ENCODE results near the gene NR2C1. TPM values are rescaled to one million over a fixed set of nuclear protein-coding genes. Genes with fewer than 3 reads are reported as not detected.
A peak's percentile ranks its signal among the peaks of the same experiment; 100 is the strongest.

The NR2C1 gene
- total and polyA plus RNA-seq, 2 donors (not counting 1 experiment from before 2014, with no cell fraction given): 31.2 to 53.9 TPM

- no CpG with 5 or more reads among the region's 4 CpGs for WGBS (ENCODE audit: insufficient coverage)
- H3K4me1 ChIP-seq (ENCODE audit: control insufficient read depth in 2 of 2, insufficient read depth in 2 of 2, low read length in 2 of 2): no peaks in the 10 kb centered on the region
- H3K9me3 Mint-ChIP-seq (ENCODE audit: insufficient read depth): no peaks in the 10 kb centered on the region
- H3K9me3 ChIP-seq (ENCODE audit: control extremely low read depth in 1 of 3, control insufficient read depth in 2 of 3, insufficient read depth in 1 of 3, low read length in 2 of 3): no peaks in the 10 kb centered on the region
- ChIA-PET POLR2A (no interaction called here), CTCF (interaction anchor here (0.9 to 6.4 kb wide), 9 partner anchors 28 to 1398 kb away, joined by 3 to 213 read pairs (median 5); partner anchors contain the start of genes FGD6 and VEZT)
- H3K4me3 Mint-ChIP-seq: no peak overlapping the region
- H2AFZ ChIP-seq (ENCODE audit: insufficient read depth, low read depth, low read length, poor library complexity, severe bottlenecking): no peak overlapping the region
- TF ChIP-seq CTCF (IDR thresholded peaks at IDR 0.05) (no peak), EZH2 (IDR thresholded peaks at IDR 0.05; ENCODE audit: borderline replicate concordance, insufficient read depth, low read depth, low read length, poor library complexity, severe bottlenecking) (no peak)
- no peaks in the 10 kb centered on the region for H3K27me3 Mint-ChIP-seq
- H3K79me2 ChIP-seq (ENCODE audit: control insufficient read depth, insufficient read depth, low read length): no peaks in the 10 kb centered on the region
- H3K27ac Mint-ChIP-seq: no peak overlapping the region
- H3K27me3 ChIP-seq (replicated peaks in 1 of 4; ENCODE audit: control extremely low read depth in 1 of 4, control insufficient read depth in 3 of 4, insufficient read depth in 4 of 4, low read length in 3 of 4): no peaks in the 10 kb centered on the region
- H3K4me2 ChIP-seq (replicated peaks; ENCODE audit: low read depth, low read length, poor library complexity, severe bottlenecking): no peak overlapping the region
- H3K4me3 ChIP-seq (ENCODE audit: control extremely low read depth in 1 of 5, extremely low read depth in 1 of 5, insufficient read depth in 1 of 5, low read depth in 2 of 5, low read length in 4 of 5): no peak overlapping the region
- DNase-seq (no peak), ATAC-seq (ENCODE audit: low read depth) (no peak)
- H4K20me1 ChIP-seq (ENCODE audit: control insufficient read depth, insufficient read depth, low read length, poor library complexity, severe bottlenecking): no peaks in the 10 kb centered on the region
- H3K27ac ChIP-seq (ENCODE audit: low read length in 2 of 2): no peak overlapping the region
- intact Hi-C loops (cut with micrococcal nuclease): loop anchor here (5.0 to 10.0 kb wide), 2 partner anchors 167 to 879 kb away; partner anchors contain the start of gene HAL
- H3K9ac ChIP-seq (ENCODE audit: low read length): no peak overlapping the region
- no peaks in the 10 kb centered on the region for H3K36me3 ChIP-seq (replicated peaks in 1 of 2; ENCODE audit: control extremely low read depth in 1 of 2, control insufficient read depth in 1 of 2, extremely low read depth in 1 of 2, insufficient read depth in 2 of 2, low read length in 1 of 2)
- H3K4me1 Mint-ChIP-seq: no peaks in the 10 kb centered on the region
Observed at GRCh38 chr12:95118138-95118787, 44.8 kb upstream of the NR2C1 start.

- no peak overlapping the region for H3K4me3 Mint-ChIP-seq
- H3K36me3 ChIP-seq (replicated peaks in 1 of 2; ENCODE audit: control extremely low read depth in 1 of 2, control insufficient read depth in 1 of 2, extremely low read depth in 1 of 2, insufficient read depth in 2 of 2, low read length in 1 of 2): no peaks in the 10 kb centered on the region
- no peaks in the 10 kb centered on the region for H3K9me3 Mint-ChIP-seq (ENCODE audit: insufficient read depth)
- no peaks in the 10 kb centered on the region for H3K9me3 ChIP-seq (ENCODE audit: control extremely low read depth in 1 of 3, control insufficient read depth in 2 of 3, insufficient read depth in 1 of 3, low read length in 2 of 3)
- H3K27ac ChIP-seq (ENCODE audit: low read length in 2 of 2): no peak overlapping the region
- no peak overlapping the region for H2AFZ ChIP-seq (ENCODE audit: insufficient read depth, low read depth, low read length, poor library complexity, severe bottlenecking)
- intact Hi-C loops (cut with micrococcal nuclease): loop anchor here (1.0 to 10.0 kb wide), 5 partner anchors 100 to 1400 kb away; partner anchors contain the start of genes FGD6, HAL and VEZT
- H3K27me3 ChIP-seq (replicated peaks in 1 of 4; ENCODE audit: control extremely low read depth in 1 of 4, control insufficient read depth in 3 of 4, insufficient read depth in 4 of 4, low read length in 3 of 4): no peaks in the 10 kb centered on the region
- 50% methylated on average over 1 of the region's 2 CpGs for WGBS (ENCODE audit: insufficient coverage)
- no peak overlapping the region for H3K27ac Mint-ChIP-seq
- H4K20me1 ChIP-seq (ENCODE audit: control insufficient read depth, insufficient read depth, low read length, poor library complexity, severe bottlenecking): no peaks in the 10 kb centered on the region
- CTCF ChIA-PET: interaction anchor here (0.6 to 6.4 kb wide), 28 partner anchors 9 to 1399 kb away, joined by 3 to 213 read pairs (median 4); partner anchors contain the start of genes FGD6 and VEZT
- DNase-seq (peak; percentile 79), ATAC-seq (ENCODE audit: low read depth) (peak; percentile 76)
- POLR2A ChIA-PET: no interaction called here
- H3K4me2 ChIP-seq (replicated peaks; ENCODE audit: low read depth, low read length, poor library complexity, severe bottlenecking): no peak overlapping the region
- no peaks in the 10 kb centered on the region for H3K4me1 ChIP-seq (ENCODE audit: control insufficient read depth in 2 of 2, insufficient read depth in 2 of 2, low read length in 2 of 2)
- no peak overlapping the region for H3K4me3 ChIP-seq (ENCODE audit: control extremely low read depth in 1 of 5, extremely low read depth in 1 of 5, insufficient read depth in 1 of 5, low read depth in 2 of 5, low read length in 4 of 5)
- no peaks in the 10 kb centered on the region for H3K79me2 ChIP-seq (ENCODE audit: control insufficient read depth, insufficient read depth, low read length)
- no peaks in the 10 kb centered on the region for H3K27me3 Mint-ChIP-seq
- no peak for TF ChIP-seq EZH2 (IDR thresholded peaks at IDR 0.05; ENCODE audit: borderline replicate concordance, insufficient read depth, low read depth, low read length, poor library complexity, severe bottlenecking)
- peak; percentile 81 for TF ChIP-seq CTCF (IDR thresholded peaks at IDR 0.05)
- H3K9ac ChIP-seq (ENCODE audit: low read length): no peak overlapping the region
- H3K4me1 Mint-ChIP-seq: no peaks in the 10 kb centered on the region
Observed at GRCh38 chr12:95117178-95117599, 43.8 kb upstream of the NR2C1 start.
